Measurements from ENCODE around the gene CKAP4.

CKAP4 gene

DNA sequence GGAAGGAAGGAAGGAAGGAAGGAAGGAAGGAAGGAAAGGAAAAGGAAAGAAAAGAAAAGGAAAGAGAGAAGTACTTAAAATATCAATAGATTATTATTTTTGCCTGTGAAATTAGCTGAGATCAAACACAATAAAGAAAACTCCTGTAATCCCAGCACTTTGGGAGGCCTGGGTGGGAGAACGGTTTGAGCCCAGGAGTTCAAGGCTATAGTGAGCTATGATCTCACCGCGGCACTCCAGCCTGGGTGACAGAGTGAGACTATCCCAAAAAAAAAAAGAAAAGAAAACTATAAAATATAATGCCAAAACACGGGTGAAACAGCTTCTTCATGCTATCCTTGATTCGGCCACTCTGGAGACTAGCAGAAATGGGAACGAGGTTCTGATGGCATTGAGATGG, 26.2 kb upstream of the CKAP4 start:
- no peaks in the 10 kb centered on the region for H3K9me3 ChIP-seq (ENCODE audit: insufficient read depth, low read length)
- H3K4me2 ChIP-seq (ENCODE audit: low read depth, low read length, poor library complexity, severe bottlenecking), result no peak overlapping the region
- no peaks in the 10 kb centered on the region for H3F3A ChIP-seq (ENCODE audit: insufficient read depth)
- no peaks in the 10 kb centered on the region for H3K36me3 ChIP-seq (ENCODE audit: low read length)
- H4K20me1 ChIP-seq (ENCODE audit: low read depth, low read length), result no peaks in the 10 kb centered on the region
- H3K9me2 ChIP-seq (replicated peaks; ENCODE audit: insufficient read depth, low read length), result no peaks in the 10 kb centered on the region
- H2AFZ ChIP-seq (ENCODE audit: low read depth, low read length, severe bottlenecking), result no peak overlapping the region
- no peak overlapping the region for H3K4me3 ChIP-seq (ENCODE audit: insufficient read depth, low read length, poor library complexity, severe bottlenecking)
- H3K9ac ChIP-seq (ENCODE audit: low read length), result no peak overlapping the region
- H3K27ac ChIP-seq (ENCODE audit: low read depth, low read length), result no peak overlapping the region
- H3K79me2 ChIP-seq (ENCODE audit: insufficient read depth, low read length), result no peaks in the 10 kb centered on the region
- no peaks in the 10 kb centered on the region for H3K27me3 ChIP-seq (ENCODE audit: low read length)
- TF ChIP-seq, protein P1, sequence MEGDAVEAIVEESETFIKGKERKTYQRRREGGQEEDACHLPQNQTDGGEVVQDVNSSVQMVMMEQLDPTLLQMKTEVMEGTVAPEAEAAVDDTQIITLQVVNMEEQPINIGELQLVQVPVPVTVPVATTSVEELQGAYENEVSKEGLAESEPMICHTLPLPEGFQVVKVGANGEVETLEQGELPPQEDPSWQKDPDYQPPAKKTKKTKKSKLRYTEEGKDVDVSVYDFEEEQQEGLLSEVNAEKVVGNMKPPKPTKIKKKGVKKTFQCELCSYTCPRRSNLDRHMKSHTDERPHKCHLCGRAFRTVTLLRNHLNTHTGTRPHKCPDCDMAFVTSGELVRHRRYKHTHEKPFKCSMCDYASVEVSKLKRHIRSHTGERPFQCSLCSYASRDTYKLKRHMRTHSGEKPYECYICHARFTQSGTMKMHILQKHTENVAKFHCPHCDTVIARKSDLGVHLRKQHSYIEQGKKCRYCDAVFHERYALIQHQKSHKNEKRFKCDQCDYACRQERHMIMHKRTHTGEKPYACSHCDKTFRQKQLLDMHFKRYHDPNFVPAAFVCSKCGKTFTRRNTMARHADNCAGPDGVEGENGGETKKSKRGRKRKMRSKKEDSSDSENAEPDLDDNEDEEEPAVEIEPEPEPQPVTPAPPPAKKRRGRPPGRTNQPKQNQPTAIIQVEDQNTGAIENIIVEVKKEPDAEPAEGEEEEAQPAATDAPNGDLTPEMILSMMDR (IDR thresholded peaks at IDR 0.05; ENCODE audit: insufficient read depth, low read length, poor library complexity, severe bottlenecking), result no peak
- no peak for TF ChIP-seq EZH2phosphoT487 (conservative IDR thresholded peaks at IDR 0.05; ENCODE audit: low read length)

- Histone ChIP-seq H3K79me2 (ENCODE audit: insufficient read depth, low read length) (no peaks in the 10 kb centered on the region), H3K9me2 (replicated peaks; ENCODE audit: insufficient read depth, low read length) (no peaks in the 10 kb centered on the region)
Observed at GRCh38 chr12:106273491-106273890, 25.7 kb upstream of the CKAP4 start.

DNA sequence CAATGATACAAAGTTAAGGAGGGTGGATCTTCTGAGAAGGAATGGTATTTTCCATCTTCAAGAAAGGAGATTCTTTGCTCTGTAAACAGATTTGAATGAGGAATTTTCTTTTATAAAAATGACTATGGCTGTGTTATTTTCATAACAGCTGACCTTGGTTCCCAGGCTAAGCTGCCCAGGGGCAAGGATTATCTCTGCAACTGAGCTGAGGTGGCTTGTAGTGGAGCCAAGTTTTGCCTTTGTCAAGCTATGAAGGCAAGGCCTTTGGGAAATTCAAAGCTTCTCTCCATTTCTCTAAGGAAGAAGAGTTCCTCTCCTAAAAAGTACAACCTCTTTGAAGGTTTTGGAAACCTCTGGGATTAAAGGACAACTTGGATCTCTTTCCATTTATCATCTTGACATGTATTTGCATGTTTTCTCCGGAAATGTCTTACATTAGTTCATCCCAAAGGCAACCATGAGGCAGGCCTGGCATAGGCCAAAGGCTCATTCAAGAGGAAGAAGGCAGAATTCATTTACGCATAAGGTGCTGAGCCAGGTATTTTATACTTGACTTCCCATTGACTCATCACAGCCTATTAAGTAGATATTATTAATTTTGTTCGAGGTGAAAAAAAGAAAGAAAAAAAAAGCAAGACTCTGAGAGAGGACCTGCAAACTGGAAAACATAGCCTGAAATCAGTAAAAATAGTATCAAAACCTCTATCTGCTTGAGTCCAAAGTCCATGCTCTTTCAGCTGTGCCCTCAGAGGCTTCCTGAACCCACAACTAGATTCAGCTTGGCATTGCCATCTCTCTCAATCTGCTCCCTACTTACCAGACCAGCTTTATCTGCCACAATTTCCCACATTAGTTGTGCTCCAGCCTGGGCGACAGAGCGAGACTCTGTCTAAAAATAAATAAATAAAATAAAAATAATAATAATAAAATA, 24.0 kb upstream of the CKAP4 start:
- H3K4me3 ChIP-seq (ENCODE audit: insufficient read depth, low read length, poor library complexity, severe bottlenecking), result no peak overlapping the region
- H2AFZ ChIP-seq (ENCODE audit: low read depth, low read length, severe bottlenecking), result no peak overlapping the region
- no peaks in the 10 kb centered on the region for H3K9me3 ChIP-seq (ENCODE audit: insufficient read depth, low read length)
- no peaks in the 10 kb centered on the region for H3K27me3 ChIP-seq (ENCODE audit: low read length)
- no peaks in the 10 kb centered on the region for H3K9me2 ChIP-seq (replicated peaks; ENCODE audit: insufficient read depth, low read length)
- no peak overlapping the region for H3K4me2 ChIP-seq (ENCODE audit: low read depth, low read length, poor library complexity, severe bottlenecking)
- H4K20me1 ChIP-seq (ENCODE audit: low read depth, low read length), result no peaks in the 10 kb centered on the region
- H3K27ac ChIP-seq (ENCODE audit: low read depth, low read length), result no peak overlapping the region
- no peak for TF ChIP-seq EZH2phosphoT487 (conservative IDR thresholded peaks at IDR 0.05; ENCODE audit: low read length)
- TF ChIP-seq, protein P1 (IDR thresholded peaks at IDR 0.05; ENCODE audit: insufficient read depth, low read length, poor library complexity, severe bottlenecking), result no peak
- no peaks in the 10 kb centered on the region for H3K79me2 ChIP-seq (ENCODE audit: insufficient read depth, low read length)
- H3F3A ChIP-seq (ENCODE audit: insufficient read depth), result no peaks in the 10 kb centered on the region
- no peaks in the 10 kb centered on the region for H3K36me3 ChIP-seq (ENCODE audit: low read length)
- no peak overlapping the region for H3K9ac ChIP-seq (ENCODE audit: low read length)

More at GRCh38 chr12:106273491-106273890, 25.7 kb upstream of the CKAP4 start:
- no peak overlapping the region for H3K4me3 ChIP-seq (ENCODE audit: insufficient read depth, low read length, poor library complexity, severe bottlenecking)
- H2AFZ ChIP-seq (ENCODE audit: low read depth, low read length, severe bottlenecking), result no peak overlapping the region
- no peak overlapping the region for H3K4me2 ChIP-seq (ENCODE audit: low read depth, low read length, poor library complexity, severe bottlenecking)
- no peak overlapping the region for H3K9ac ChIP-seq (ENCODE audit: low read length)
- TF ChIP-seq EZH2phosphoT487 (conservative IDR thresholded peaks at IDR 0.05; ENCODE audit: low read length), result no peak
- TF ChIP-seq, protein P1 (IDR thresholded peaks at IDR 0.05; ENCODE audit: insufficient read depth, low read length, poor library complexity, severe bottlenecking), result no peak
- H3K27ac ChIP-seq (ENCODE audit: low read depth, low read length), result no peak overlapping the region
- no peaks in the 10 kb centered on the region for H3K27me3 ChIP-seq (ENCODE audit: low read length)
- no peaks in the 10 kb centered on the region for H3K36me3 ChIP-seq (ENCODE audit: low read length)
- H3K9me3 ChIP-seq (ENCODE audit: insufficient read depth, low read length), result no peaks in the 10 kb centered on the region
- no peaks in the 10 kb centered on the region for H3F3A ChIP-seq (ENCODE audit: insufficient read depth)
- no peaks in the 10 kb centered on the region for H4K20me1 ChIP-seq (ENCODE audit: low read depth, low read length)

Data from SU-DHL-6 (cell line).